IPS DF 6.9 (cell line): Measurements from ENCODE around the gene TENM4.

ENCODE experiments used
- DNase-seq: peaks from one replicate; pipeline ENCODE4 v3.0.0-alpha.2; 2013; ENCODE audit warnings: low read depth, low spot score
- H3K27ac ChIP-seq: one replicate; pipeline ENCODE4 v1.5.1; 2013; ENCODE audit warnings: low read length, control low read depth
- H3K27me3 ChIP-seq: 2 replicates; pipeline ENCODE4 v1.6.1; 2013; ENCODE audit warnings: mild to moderate bottlenecking, low read length; ENCODE audit not compliant: control insufficient read depth, insufficient read depth
- H3K36me3 ChIP-seq: 2 replicates; pipeline ENCODE4 v1.6.1; 2013; ENCODE audit warnings: low read length; ENCODE audit not compliant: control insufficient read depth, insufficient read depth
- H3K4me1 ChIP-seq: 2 replicates; pipeline ENCODE4 v1.6.1; 2013; ENCODE audit warnings: low read length; ENCODE audit not compliant: control insufficient read depth, insufficient read depth
- H3K4me3 ChIP-seq: 2 replicates; pipeline ENCODE4 v1.5.1; 2013; ENCODE audit warnings: mild to moderate bottlenecking, low read length
- H3K9me3 ChIP-seq: 2 replicates; pipeline ENCODE4 v1.6.1; 2013; ENCODE audit warnings: low read length, inconsistent platforms; ENCODE audit not compliant: control insufficient read depth, insufficient read depth
- WGBS: extraction: QIAGEN DNeasy Blood & Tissue Kit; methylation state at CpG from one replicate; pipeline ENCODE4 v1.1.7; 2013; ENCODE audit warnings: mixed read lengths, missing lambda C conversion rate; ENCODE audit not compliant: insufficient read length, insufficient coverage; 5-methylcytosine and 5-hydroxymethylcytosine counted together

The TENM4 gene

GRCh38 chr11:79095424-79095823 lies 345.4 kb downstream of the TENM4 start:
- H3K27ac ChIP-seq: no peak overlapping the region
- no CpG with 5 or more reads among the region's 3 CpGs for WGBS

GRCh38 chr11:79094616-79095015 lies 346.2 kb downstream of the TENM4 start:
- Histone ChIP-seq H3K4me1 (no peaks in the 10 kb centered on the region), H3K4me3 (no peak overlapping the region), H3K36me3 (no peaks in the 10 kb centered on the region), H3K9me3 (no peaks in the 10 kb centered on the region), H3K27ac (no peak overlapping the region), H3K27me3 (no peaks in the 10 kb centered on the region)
- WGBS: no CpG with 5 or more reads among the region's 3 CpGs
- DNase-seq: no peak

More at GRCh38 chr11:79095424-79095823, 345.4 kb downstream of the TENM4 start:
- DNase-seq: no peak
- no peaks in the 10 kb centered on the region for H3K9me3 ChIP-seq
- H3K4me1 ChIP-seq: no peaks in the 10 kb centered on the region; the same call in 1 of the 2 replicates
- no peak overlapping the region for H3K4me3 ChIP-seq
- no peaks in the 10 kb centered on the region for H3K36me3 ChIP-seq
- no peaks in the 10 kb centered on the region for H3K27me3 ChIP-seq

GRCh38 chr11:79092791-79093353 lies 348.0 kb downstream of the TENM4 start:
- WGBS: no CpG with 5 or more reads among the region's 1 CpG
- Histone ChIP-seq H3K4me3 (no peak overlapping the region), H3K27me3 (no peaks in the 10 kb centered on the region), H3K36me3 (no peaks in the 10 kb centered on the region), H3K4me1 (no peaks in the 10 kb centered on the region), H3K9me3 (no peaks in the 10 kb centered on the region), H3K27ac (no peak overlapping the region)
- DNase-seq: no peak

GRCh38 chr11:79090191-79090705 lies 350.6 kb downstream of the TENM4 start:
- DNase-seq: no peak
- Histone ChIP-seq H3K36me3 (no peaks in the 10 kb centered on the region), H3K27me3 (no peaks in the 10 kb centered on the region), H3K4me1 (peaks cover 4% of the 10 kb centered on the region), H3K9me3 (no peaks in the 10 kb centered on the region), H3K4me3 (no peak overlapping the region), H3K27ac (no peak overlapping the region)
- WGBS: no CpG with 5 or more reads among the region's 8 CpGs

GRCh38 chr11:79089601-79090000 lies 351.2 kb downstream of the TENM4 start:
- no peaks in the 10 kb centered on the region for H3K36me3 ChIP-seq
- no peak overlapping the region for H3K27ac ChIP-seq
- no peaks in the 10 kb centered on the region for H3K9me3 ChIP-seq
- H3K4me3 ChIP-seq: no peak overlapping the region
- H3K4me1 ChIP-seq: peaks cover 4% of the 10 kb centered on the region
- WGBS: no CpG with 5 or more reads among the region's 3 CpGs
- DNase-seq: no peak
- no peaks in the 10 kb centered on the region for H3K27me3 ChIP-seq

- no peak overlapping the region for H3K27ac ChIP-seq
- no peak for DNase-seq
- H3K27me3 ChIP-seq: no peaks in the 10 kb centered on the region
- H3K4me1 ChIP-seq: peaks cover 4% of the 10 kb centered on the region
- WGBS: no CpG with 5 or more reads among the region's 4 CpGs
- no peaks in the 10 kb centered on the region for H3K36me3 ChIP-seq
- no peak overlapping the region for H3K4me3 ChIP-seq
- H3K9me3 ChIP-seq: no peaks in the 10 kb centered on the region
Observed at GRCh38 chr11:79088967-79089366, 351.9 kb downstream of the TENM4 start.

GRCh38 chr11:79087961-79088318 lies 352.9 kb downstream of the TENM4 start:
- DNase-seq: no peak
- no CpG with 5 or more reads among the region's 5 CpGs for WGBS
- Histone ChIP-seq H3K4me1 (peaks cover 4% of the 10 kb centered on the region), H3K9me3 (no peaks in the 10 kb centered on the region), H3K27ac (no peak overlapping the region), H3K27me3 (no peaks in the 10 kb centered on the region), H3K36me3 (no peaks in the 10 kb centered on the region), H3K4me3 (no peak overlapping the region)

GRCh38 chr11:79087238-79087960 lies 353.4 kb downstream of the TENM4 start:
- H3K36me3 ChIP-seq: no peaks in the 10 kb centered on the region
- H3K4me1 ChIP-seq: peaks cover 4% of the 10 kb centered on the region
- no peak for DNase-seq
- WGBS: no CpG with 5 or more reads among the region's 9 CpGs
- H3K27ac ChIP-seq: no peak overlapping the region
- no peak overlapping the region for H3K4me3 ChIP-seq
- no peaks in the 10 kb centered on the region for H3K27me3 ChIP-seq
- H3K9me3 ChIP-seq: no peaks in the 10 kb centered on the region

- no peaks in the 10 kb centered on the region for H3K27me3 ChIP-seq
- H3K4me3 ChIP-seq: no peak overlapping the region
- no peaks in the 10 kb centered on the region for H3K9me3 ChIP-seq
- H3K36me3 ChIP-seq: no peaks in the 10 kb centered on the region
- H3K27ac ChIP-seq: no peak overlapping the region
- WGBS: no CpG with 5 or more reads among the region's 2 CpGs
- peaks cover 4% of the 10 kb centered on the region for H3K4me1 ChIP-seq
- DNase-seq: no peak
Observed at GRCh38 chr11:79086056-79086455, 354.8 kb downstream of the TENM4 start.

- no peak overlapping the region for H3K27ac ChIP-seq
- H3K9me3 ChIP-seq: no peaks in the 10 kb centered on the region
- no peak overlapping the region for H3K4me3 ChIP-seq
- no peak for DNase-seq
- WGBS: no CpG with 5 or more reads among the region's 5 CpGs
- H3K27me3 ChIP-seq: no peaks in the 10 kb centered on the region
- no peaks in the 10 kb centered on the region for H3K36me3 ChIP-seq
- H3K4me1 ChIP-seq: peaks cover 4% of the 10 kb centered on the region
Observed at GRCh38 chr11:79084382-79084781, 356.4 kb downstream of the TENM4 start.

- Histone ChIP-seq H3K36me3 (no peaks in the 10 kb centered on the region), H3K9me3 (no peaks in the 10 kb centered on the region), H3K4me1 (peaks cover 4% of the 10 kb centered on the region), H3K4me3 (no peak overlapping the region), H3K27ac (no peak overlapping the region), H3K27me3 (no peaks in the 10 kb centered on the region)
- WGBS: no CpG with 5 or more reads among the region's 6 CpGs
- DNase-seq: no peak
Observed at GRCh38 chr11:79083352-79083751, 357.5 kb downstream of the TENM4 start.
